ENCODE results near the gene TOX2. TPM values are rescaled to one million over a fixed set of nuclear protein-coding genes. Genes with fewer than 3 reads are reported as not detected.

Gene TOX2
- total RNA-seq, 4 donors from 2014 or later: 0.40 to 3.0 (median 1.6) TPM

DNA sequence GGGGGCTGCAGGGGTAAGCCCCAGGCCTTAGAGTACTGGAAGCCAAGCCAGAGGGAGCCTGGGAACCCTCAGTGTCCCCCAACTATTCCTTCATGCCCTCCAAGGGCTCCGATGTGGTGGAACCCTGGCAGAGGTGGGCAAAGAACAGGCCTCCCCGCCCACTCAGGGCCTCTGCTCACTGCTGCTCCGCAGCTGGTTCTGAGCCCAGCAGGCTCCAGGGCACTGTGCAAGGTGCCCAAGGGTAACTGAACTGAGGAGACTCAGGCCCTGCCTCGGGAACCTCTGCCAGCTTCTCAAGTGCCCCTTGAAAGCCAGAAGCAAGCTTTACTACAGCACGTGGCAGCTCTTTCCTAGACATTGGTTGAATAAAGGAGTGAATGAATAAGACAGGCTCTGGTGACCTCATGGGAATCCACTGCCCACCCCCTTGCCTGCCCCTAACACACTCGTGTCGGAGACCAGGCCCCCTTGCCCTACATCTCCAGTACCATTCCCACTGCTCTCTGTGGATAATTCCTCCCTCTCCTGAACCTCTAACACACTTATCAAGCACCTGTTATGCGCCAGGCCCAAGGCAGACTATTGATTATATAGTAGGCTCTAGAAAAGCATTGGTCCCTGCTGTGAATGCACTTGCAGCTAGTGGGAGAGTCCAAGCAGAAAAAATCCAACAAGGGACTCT is 55.0 kb downstream of the TOX2 start:
- no peaks in the 10 kb centered on the region for H3K9me3 ChIP-seq
- H3K36me3 ChIP-seq: no peaks in the 10 kb centered on the region
- DNase-seq (ENCODE audit: low spot score in 2 of 2): no peak
- H3K27ac ChIP-seq: no peak overlapping the region
- WGBS: 79% methylated on average over 6 of the region's 8 CpGs
- H3K4me1 ChIP-seq: peaks cover 1% of the 10 kb centered on the region
- H3K4me3 ChIP-seq: no peak overlapping the region
- TF ChIP-seq POLR2AphosphoS5 (IDR thresholded peaks at IDR 0.05) (no peak), POLR2A (IDR thresholded peaks at IDR 0.05) (no peak), EP300 (IDR thresholded peaks at IDR 0.05) (no peak)
- TF ChIP-seq, protein P1, sequence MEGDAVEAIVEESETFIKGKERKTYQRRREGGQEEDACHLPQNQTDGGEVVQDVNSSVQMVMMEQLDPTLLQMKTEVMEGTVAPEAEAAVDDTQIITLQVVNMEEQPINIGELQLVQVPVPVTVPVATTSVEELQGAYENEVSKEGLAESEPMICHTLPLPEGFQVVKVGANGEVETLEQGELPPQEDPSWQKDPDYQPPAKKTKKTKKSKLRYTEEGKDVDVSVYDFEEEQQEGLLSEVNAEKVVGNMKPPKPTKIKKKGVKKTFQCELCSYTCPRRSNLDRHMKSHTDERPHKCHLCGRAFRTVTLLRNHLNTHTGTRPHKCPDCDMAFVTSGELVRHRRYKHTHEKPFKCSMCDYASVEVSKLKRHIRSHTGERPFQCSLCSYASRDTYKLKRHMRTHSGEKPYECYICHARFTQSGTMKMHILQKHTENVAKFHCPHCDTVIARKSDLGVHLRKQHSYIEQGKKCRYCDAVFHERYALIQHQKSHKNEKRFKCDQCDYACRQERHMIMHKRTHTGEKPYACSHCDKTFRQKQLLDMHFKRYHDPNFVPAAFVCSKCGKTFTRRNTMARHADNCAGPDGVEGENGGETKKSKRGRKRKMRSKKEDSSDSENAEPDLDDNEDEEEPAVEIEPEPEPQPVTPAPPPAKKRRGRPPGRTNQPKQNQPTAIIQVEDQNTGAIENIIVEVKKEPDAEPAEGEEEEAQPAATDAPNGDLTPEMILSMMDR (IDR thresholded peaks at IDR 0.05): no peak
- H3K27me3 ChIP-seq: peaks cover 19% of the 10 kb centered on the region

DNA sequence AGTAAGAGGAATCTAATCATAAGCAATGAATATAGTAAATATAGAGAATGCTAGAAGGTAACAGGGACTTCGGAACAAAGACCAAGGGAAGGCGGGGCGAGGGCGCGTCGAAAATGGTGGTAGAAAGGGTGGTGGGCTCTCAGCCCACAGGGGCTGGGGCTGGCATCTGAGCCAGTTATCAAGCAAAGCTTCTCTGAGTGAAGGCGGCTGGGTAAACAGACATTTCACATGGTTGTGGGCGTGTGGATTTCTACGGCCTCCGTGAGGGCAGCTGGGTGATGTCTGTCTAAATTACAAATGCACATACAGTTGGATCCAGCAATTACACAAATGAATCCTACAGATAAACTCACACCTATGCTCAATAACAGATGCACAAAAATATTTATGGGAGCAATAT is 56.6 kb downstream of the TOX2 start:
- WGBS: 90% methylated on average over 10 of the region's 10 CpGs
- TF ChIP-seq POLR2AphosphoS5 (IDR thresholded peaks at IDR 0.05) (no peak), EP300 (IDR thresholded peaks at IDR 0.05) (no peak), POLR2A (IDR thresholded peaks at IDR 0.05) (no peak)
- TF ChIP-seq, protein P1 (IDR thresholded peaks at IDR 0.05): no peak
- no peak overlapping the region for H3K27ac ChIP-seq
- H3K4me1 ChIP-seq: peaks cover 4% of the 10 kb centered on the region
- peaks cover 15% of the 10 kb centered on the region for H3K27me3 ChIP-seq
- no peaks in the 10 kb centered on the region for H3K9me3 ChIP-seq
- H3K36me3 ChIP-seq: no peaks in the 10 kb centered on the region
- no peak overlapping the region for H3K4me3 ChIP-seq
- peak in 1 of 2 donors; percentile 14 for DNase-seq (ENCODE audit: low spot score in 2 of 2)

DNA sequence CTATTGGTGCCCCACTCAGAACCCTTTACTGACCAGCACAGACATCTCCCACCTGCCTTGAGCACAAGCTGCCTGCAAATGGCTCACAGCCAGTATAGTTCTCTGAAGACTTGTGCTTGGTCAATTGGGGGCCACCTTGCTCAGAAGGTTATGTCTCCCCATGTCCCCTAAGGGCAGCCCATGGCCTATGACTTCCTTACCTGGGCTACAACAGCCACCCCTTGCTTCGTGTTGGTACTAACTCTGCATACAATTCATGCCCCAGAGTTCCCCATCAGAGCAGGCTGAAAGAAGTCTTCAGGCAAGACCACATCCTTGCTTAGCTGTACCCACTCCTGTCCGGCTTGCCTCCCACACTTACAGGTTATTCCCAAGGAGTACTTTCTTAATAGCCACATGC is 57.4 kb downstream of the TOX2 start:
- peak in 1 of 2 donors; percentile 22 for DNase-seq (ENCODE audit: low spot score in 2 of 2)
- TF ChIP-seq POLR2AphosphoS5 (IDR thresholded peaks at IDR 0.05): no peak
- no peak for TF ChIP-seq POLR2A (IDR thresholded peaks at IDR 0.05)
- no peak for TF ChIP-seq EP300 (IDR thresholded peaks at IDR 0.05)
- TF ChIP-seq, protein P1 (IDR thresholded peaks at IDR 0.05): no peak
- Histone ChIP-seq H3K27ac (no peak overlapping the region), H3K4me1 (peaks cover 4% of the 10 kb centered on the region), H3K27me3 (peaks cover 15% of the 10 kb centered on the region), H3K4me3 (no peak overlapping the region), H3K9me3 (no peaks in the 10 kb centered on the region), H3K36me3 (no peaks in the 10 kb centered on the region)
- WGBS: 74% methylated on average over 2 of the region's 2 CpGs

DNA sequence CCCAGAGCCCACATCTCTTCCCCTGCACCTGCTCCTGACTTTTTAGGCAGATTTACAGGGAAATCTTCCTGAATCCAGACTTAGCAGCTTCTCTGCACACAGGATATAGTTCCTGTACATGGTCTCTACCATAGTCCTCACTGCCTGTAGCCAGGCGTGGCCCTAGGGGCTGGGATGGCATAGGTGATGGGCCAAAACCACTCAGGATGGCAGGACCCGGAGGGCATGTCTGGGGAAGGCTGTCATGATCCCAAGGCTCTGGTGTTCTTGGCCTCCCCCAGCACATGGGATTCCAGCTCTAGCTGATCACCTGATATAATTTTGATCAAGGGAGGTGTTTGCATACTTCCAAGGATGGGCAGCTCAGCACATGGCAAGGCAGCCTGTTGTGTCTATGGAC is 58.0 kb downstream of the TOX2 start:
- TF ChIP-seq EP300 (IDR thresholded peaks at IDR 0.05): no peak
- H3K4me3 ChIP-seq: no peak overlapping the region
- H3K36me3 ChIP-seq: no peaks in the 10 kb centered on the region
- peak; percentile 19 to 43 for DNase-seq (ENCODE audit: low spot score in 2 of 2)
- peaks cover 4% of the 10 kb centered on the region for H3K4me1 ChIP-seq
- peaks cover 15% of the 10 kb centered on the region for H3K27me3 ChIP-seq
- 100% methylated on average over 2 of the region's 2 CpGs for whole genome bisulfite sequencing
- no peaks in the 10 kb centered on the region for H3K9me3 ChIP-seq
- no peak overlapping the region for H3K27ac ChIP-seq

DNA sequence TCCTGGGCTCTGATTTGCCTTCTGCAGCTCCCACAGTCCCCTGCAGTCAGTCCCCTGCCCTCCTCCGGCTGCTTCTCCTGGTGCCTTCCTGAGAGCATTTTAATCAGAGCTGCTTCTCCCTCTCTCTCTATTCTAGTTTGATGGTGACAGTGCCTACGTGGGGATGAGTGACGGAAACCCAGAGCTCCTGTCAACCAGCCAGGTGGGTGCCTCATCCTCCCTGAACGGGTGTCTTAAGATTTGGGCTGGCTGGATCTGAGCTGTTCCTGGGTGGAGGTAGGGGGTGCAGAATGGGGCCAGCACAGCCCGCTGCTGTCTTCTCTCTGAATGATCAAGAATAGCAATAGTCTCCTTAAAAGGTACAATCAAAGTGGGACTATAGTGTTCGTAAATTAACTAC is 58.6 kb downstream of the TOX2 start:
- DNase-seq (ENCODE audit: low spot score in 2 of 2): peak; percentile 13 to 52
- 80% methylated on average over 6 of the region's 6 CpGs for WGBS
- Histone ChIP-seq H3K27ac (no peak overlapping the region), H3K27me3 (peaks cover 18% of the 10 kb centered on the region), H3K4me3 (no peak overlapping the region), H3K36me3 (no peaks in the 10 kb centered on the region), H3K9me3 (no peaks in the 10 kb centered on the region), H3K4me1 (peaks cover 4% of the 10 kb centered on the region)
- TF ChIP-seq, protein P1 (IDR thresholded peaks at IDR 0.05): no peak
- TF ChIP-seq POLR2A (IDR thresholded peaks at IDR 0.05) (no peak), EP300 (IDR thresholded peaks at IDR 0.05) (no peak), POLR2AphosphoS5 (IDR thresholded peaks at IDR 0.05) (no peak)
